ENCODE measurements around the gene KIF19.
A peak's percentile ranks its signal among the peaks of the same experiment; 100 is the strongest.

KIF19 gene

DNA sequence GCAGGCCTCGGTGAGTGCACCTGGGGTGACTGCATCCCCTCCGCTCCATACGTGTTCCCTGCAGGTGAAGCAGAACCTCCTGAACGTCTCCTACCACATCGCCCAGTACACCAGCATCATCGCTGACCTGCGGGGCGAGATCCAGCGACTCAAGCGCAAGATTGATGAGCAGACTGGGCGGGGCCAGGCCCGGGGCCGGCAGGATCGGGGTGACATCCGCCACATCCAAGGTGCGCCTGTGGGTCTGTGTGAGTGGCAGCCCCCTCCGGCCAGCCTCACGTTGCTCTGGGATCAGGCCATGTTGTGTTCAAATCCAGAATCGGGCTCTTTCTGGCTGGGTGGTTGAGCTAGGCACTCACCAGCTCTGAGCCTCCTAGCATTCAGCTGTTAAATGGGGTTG lies 23.1 kb downstream of the KIF19 start:
- TF ChIP-seq, protein P1, sequence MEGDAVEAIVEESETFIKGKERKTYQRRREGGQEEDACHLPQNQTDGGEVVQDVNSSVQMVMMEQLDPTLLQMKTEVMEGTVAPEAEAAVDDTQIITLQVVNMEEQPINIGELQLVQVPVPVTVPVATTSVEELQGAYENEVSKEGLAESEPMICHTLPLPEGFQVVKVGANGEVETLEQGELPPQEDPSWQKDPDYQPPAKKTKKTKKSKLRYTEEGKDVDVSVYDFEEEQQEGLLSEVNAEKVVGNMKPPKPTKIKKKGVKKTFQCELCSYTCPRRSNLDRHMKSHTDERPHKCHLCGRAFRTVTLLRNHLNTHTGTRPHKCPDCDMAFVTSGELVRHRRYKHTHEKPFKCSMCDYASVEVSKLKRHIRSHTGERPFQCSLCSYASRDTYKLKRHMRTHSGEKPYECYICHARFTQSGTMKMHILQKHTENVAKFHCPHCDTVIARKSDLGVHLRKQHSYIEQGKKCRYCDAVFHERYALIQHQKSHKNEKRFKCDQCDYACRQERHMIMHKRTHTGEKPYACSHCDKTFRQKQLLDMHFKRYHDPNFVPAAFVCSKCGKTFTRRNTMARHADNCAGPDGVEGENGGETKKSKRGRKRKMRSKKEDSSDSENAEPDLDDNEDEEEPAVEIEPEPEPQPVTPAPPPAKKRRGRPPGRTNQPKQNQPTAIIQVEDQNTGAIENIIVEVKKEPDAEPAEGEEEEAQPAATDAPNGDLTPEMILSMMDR (IDR thresholded peaks at IDR 0.05; ENCODE audit: extremely low read depth, missing control alignments), result no peak
- DNase-seq (ENCODE audit: low spot score), result no peak

GRCh38 chr17:74350486-74350885 lies 24.5 kb downstream of the KIF19 start:
- TF ChIP-seq, protein P1 (IDR thresholded peaks at IDR 0.05; ENCODE audit: extremely low read depth, missing control alignments), result no peak
- no peak for DNase-seq (ENCODE audit: low spot score)

- TF ChIP-seq, protein P1 (IDR thresholded peaks at IDR 0.05; ENCODE audit: extremely low read depth, missing control alignments), result no peak
- no peak for DNase-seq (ENCODE audit: low spot score)
Observed at GRCh38 chr17:74351552-74352210, 25.7 kb downstream of the KIF19 start.

- TF ChIP-seq, protein P1 (IDR thresholded peaks at IDR 0.05; ENCODE audit: extremely low read depth, missing control alignments), result no peak
- DNase-seq (ENCODE audit: low spot score), result no peak
Observed at GRCh38 chr17:74353446-74354060, 27.5 kb downstream of the KIF19 start.

DNA sequence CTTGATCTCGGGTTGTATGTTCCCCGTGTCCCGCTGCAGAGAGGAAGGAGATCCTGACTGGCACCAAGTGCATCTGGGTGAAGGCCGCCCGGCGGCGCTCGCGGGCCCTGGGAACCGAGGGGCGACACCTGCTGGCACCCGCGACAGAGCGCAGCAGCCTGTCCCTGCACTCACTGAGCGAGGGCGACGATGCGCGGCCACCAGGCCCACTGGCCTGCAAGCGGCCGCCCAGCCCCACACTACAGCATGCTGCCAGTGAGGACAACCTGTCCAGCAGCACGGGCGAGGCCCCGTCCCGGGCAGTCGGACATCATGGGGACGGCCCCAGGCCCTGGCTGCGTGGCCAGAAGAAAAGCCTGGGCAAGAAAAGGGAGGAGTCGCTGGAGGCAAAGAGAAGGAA lies 28.1 kb downstream of the KIF19 start:
- peak; percentile 89 for DNase-seq (ENCODE audit: low spot score)
- TF ChIP-seq, protein P1 (IDR thresholded peaks at IDR 0.05; ENCODE audit: extremely low read depth, missing control alignments), result peak; percentile 97

DNA sequence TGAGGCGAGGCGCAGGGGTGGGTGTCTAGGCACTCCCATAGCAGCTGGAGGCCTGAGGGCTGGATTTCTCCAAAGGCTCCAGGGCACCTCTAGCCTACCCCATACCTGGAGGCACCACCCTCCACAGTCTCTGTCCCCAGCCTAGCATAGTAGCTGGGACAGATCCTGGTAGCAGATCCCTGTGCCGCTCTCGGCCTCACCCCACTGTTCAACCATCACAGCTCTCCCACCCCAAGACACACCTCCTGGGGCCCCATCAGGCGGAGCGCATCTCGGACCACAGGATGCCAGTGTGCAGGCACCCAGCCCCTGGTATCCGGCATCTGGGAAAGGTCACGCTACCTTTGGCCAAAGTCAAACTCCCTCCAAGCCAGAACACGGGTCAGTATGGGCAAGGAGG lies 28.5 kb downstream of the KIF19 start:
- TF ChIP-seq, protein P1 (IDR thresholded peaks at IDR 0.05; ENCODE audit: extremely low read depth, missing control alignments), result no peak
- no peak for DNase-seq (ENCODE audit: low spot score)

GRCh38 chr17:74355065-74355464 lies 29.0 kb downstream of the KIF19 start:
- no peak for DNase-seq (ENCODE audit: low spot score)
- TF ChIP-seq, protein P1 (IDR thresholded peaks at IDR 0.05; ENCODE audit: extremely low read depth, missing control alignments), result no peak

All from GM20000 (cell line).